Measurements from ENCODE around the gene SESN3.

GRCh38 chr11:95147364-95147905, 83.6 kb downstream of the SESN3 start:
- TF ChIP-seq CTCF (IDR thresholded peaks at IDR 0.05), result no peak
- TF ChIP-seq, protein P1, sequence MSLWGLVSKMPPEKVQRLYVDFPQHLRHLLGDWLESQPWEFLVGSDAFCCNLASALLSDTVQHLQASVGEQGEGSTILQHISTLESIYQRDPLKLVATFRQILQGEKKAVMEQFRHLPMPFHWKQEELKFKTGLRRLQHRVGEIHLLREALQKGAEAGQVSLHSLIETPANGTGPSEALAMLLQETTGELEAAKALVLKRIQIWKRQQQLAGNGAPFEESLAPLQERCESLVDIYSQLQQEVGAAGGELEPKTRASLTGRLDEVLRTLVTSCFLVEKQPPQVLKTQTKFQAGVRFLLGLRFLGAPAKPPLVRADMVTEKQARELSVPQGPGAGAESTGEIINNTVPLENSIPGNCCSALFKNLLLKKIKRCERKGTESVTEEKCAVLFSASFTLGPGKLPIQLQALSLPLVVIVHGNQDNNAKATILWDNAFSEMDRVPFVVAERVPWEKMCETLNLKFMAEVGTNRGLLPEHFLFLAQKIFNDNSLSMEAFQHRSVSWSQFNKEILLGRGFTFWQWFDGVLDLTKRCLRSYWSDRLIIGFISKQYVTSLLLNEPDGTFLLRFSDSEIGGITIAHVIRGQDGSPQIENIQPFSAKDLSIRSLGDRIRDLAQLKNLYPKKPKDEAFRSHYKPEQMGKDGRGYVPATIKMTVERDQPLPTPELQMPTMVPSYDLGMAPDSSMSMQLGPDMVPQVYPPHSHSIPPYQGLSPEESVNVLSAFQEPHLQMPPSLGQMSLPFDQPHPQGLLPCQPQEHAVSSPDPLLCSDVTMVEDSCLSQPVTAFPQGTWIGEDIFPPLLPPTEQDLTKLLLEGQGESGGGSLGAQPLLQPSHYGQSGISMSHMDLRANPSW (CRISPR knock-in tag; conservative IDR thresholded peaks at IDR 0.05; ENCODE audit: low read depth), result no peak
- TF ChIP-seq ZNF396 (CRISPR knock-in tag; IDR thresholded peaks at IDR 0.05; ENCODE audit: borderline replicate concordance), result no peak
- no peak for TF ChIP-seq CBFB (CRISPR knock-in tag; IDR thresholded peaks at IDR 0.05; ENCODE audit: low read depth)
- no peak for TF ChIP-seq SOX15 (CRISPR knock-in tag; IDR thresholded peaks at IDR 0.05)

Measured in WTC11 (cell line).